GM10266 (cell line): ENCODE data around the gene DMXL2.

Experiments used
- DNase-seq: peaks from one replicate; pipeline ENCODE4 v3.0.0; 2012; ENCODE audit errors: extremely low spot score
- CTCF ChIP-seq: IDR thresholded peaks from 2 replicates; pipeline ENCODE4 v1.5.1; 2012; ENCODE audit warnings: mild to moderate bottlenecking, low read depth; ENCODE audit not compliant: control insufficient read depth, insufficient read depth; ENCODE audit errors: missing control alignments

DMXL2 gene

DNA sequence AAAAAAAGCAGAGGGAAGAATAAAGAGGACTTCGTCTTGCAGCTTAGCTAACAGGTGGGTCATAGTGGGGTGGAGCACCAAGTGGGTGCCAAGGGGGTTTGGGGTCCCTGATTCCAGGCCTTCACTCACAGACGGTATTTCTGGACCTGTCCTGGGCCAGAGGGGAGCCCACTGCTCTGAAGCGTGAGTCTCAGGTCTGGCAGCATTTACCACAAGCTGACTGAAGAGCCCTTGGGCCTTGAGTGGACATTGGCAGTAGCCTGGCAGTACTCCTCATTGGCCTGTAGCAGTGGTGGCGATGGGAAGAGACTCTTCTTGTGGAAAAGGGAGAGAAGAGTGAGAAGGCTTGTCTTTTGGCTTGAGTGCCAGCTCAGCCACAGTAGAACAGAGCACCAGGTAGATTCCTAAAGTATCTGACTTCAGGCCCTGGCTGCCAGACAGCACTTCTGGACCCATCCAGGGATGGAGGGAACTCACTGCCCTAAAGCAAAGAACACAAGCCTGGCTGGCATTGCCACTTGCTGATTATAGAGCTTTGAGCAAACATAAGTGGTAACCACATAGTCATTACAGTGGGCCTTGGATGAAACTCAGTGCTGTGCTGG is 208.2 kb downstream of the DMXL2 start:
- no peak for TF ChIP-seq CTCF
- DNase-seq, result no peak

- DNase-seq, result no peak
- TF ChIP-seq CTCF, result no peak
These were observed 216.7 kb downstream of the DMXL2 start for GRCh38 chr15:51405693-51406523.

GRCh38 chr15:51403946-51404695 is 218.4 kb downstream of the DMXL2 start:
- TF ChIP-seq CTCF, result no peak
- no peak for DNase-seq

GRCh38 chr15:51403072-51403878 is 219.3 kb downstream of the DMXL2 start:
- DNase-seq, result peak; percentile 35

DNA sequence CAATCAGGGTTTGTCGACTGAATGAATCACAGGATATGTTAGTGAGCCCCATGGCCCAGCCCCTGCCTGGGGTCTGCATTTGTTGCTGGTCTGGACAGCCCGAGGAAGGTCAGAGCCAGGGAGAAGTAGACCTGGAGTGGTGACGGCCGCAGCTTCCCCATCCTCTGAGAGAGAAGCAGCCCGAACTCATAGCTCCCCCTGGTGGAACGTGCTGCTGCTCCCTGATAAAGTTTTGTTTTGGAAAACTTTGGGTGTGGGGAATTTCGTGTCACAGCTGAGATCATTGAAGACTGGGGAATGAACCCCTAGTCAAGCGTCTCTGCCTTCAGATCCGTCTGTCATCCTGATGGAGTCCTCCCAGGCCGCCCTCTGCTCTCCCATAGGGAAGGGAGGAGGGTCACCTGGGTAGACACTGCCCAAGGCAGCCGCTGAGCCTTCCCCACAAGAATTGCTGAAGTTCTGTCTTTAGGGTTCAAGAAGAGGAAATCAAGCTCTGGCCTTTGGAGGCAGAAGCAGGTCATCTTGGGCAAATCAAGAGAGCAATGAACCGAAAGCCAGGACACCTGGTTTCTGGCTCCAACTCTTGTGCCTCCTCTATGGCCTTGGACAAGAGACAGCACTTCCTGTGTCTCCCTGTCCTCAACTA is 220.6 kb downstream of the DMXL2 start:
- DNase-seq, result peak; percentile 59
- peak; percentile 77 for TF ChIP-seq CTCF

More at GRCh38 chr15:51403072-51403878, 219.3 kb downstream of the DMXL2 start:
- peak; percentile 64 for TF ChIP-seq CTCF

DNA sequence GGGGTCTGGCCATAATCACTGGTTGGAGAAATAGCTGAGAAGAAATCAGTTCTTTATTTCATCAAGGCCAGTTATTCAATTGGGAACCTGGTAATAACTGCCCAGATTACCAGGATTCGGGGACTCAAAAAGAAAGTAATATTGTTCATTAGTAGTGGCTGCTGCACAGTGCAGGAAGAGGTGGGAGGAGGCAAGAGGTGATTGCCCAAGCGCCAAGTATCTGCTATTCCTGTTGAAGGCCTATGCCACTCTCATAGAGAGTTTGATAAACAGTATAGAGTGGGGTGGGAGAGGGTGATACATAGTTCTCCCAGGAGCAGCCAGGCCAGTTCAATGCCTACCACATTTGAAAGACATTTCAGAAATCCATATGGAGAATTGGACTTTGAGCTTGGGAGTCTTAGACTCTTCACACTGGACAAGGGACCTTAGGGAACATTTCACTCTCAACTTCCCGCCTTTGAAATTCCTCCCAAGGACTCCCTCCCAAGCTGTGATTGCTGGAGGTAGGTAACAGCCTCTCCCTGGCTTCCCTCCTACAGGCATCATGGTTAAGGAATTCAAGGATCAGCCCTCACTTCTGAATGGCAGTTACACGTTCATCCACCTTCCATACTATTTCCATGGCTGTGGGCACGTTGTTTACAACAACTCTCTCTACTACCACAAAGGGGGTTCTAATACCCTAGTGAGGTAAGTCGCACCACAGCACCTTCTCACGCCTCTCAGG is 221.4 kb downstream of the DMXL2 start:
- DNase-seq, result no peak
- TF ChIP-seq CTCF, result no peak
